Smooth muscle cell of the umbilical artery (primary cell): Measurements from ENCODE around the gene SPDEF. TPM values are rescaled to one million over a fixed set of nuclear protein-coding genes. Genes with fewer than 3 reads are reported as not detected.

ENCODE experiments used
- total RNA-seq: library from RNA; depleted of rRNA; stranded (reverse); fragments of >200 nt; gene quantifications from 2 replicates; pipeline ENCODE4 v1.2.3, GENCODE V29; 2014

The SPDEF gene
- total RNA-seq, result not detected in 2 replicates

GRCh38 chr6:34556031-34556471 lies at the start of gene SPDEF:
Gene SPDEF, minus strand, starts transcription at chr6:34556329. Its CDS starts 11,874 bp downstream, at chr6:34544455.

Other genes starting within 250 kb of the SPDEF start
- 13.1 and 16.1 TPM in 2 replicates for gene NUDT3, start 163.7 kb downstream of the SPDEF start, total RNA-seq
- gene RPS10, start 130.3 kb downstream of the SPDEF start, total RNA-seq, result 934 and 2,972 TPM in 2 replicates
- gene PACSIN1, start 90.3 kb downstream of the SPDEF start, total RNA-seq, result not detected in 2 replicates
- 44.1 and 49.3 TPM in 2 replicates for gene ILRUN, start 140.4 kb upstream of the SPDEF start, total RNA-seq
- gene SNRPC, start 201.2 kb upstream of the SPDEF start, total RNA-seq, result 25.8 and 33.2 TPM in 2 replicates
- 5.9 and 7.0 TPM in 2 replicates for gene BLTP3A, start 235.8 kb upstream of the SPDEF start, total RNA-seq